Fibroblast of skin of left quadriceps (primary cell): ENCODE data around the gene TRAPPC4.
"Not testable (repeated sequence)": the region's sequence is repeated elsewhere in the genome, so short reads cannot be mapped to it uniquely, and the experiment has no call there.

Experiments used
- DNase-seq, 2 experiments: peaks; one replicate each; pipeline ENCODE4 v3.0.0-alpha.2; 2013; ENCODE audit warnings: low read depth in 2 of 2

Gene TRAPPC4

GRCh38 chr11:119033421-119033820 lies 14.9 kb downstream of the TRAPPC4 start:
- not testable (repeated sequence) for DNase-seq

GRCh38 chr11:119034813-119035212 lies 16.2 kb downstream of the TRAPPC4 start:
- no peak for DNase-seq

- no peak for DNase-seq
Measured at GRCh38 chr11:119038884-119039283, 20.3 kb downstream of the TRAPPC4 start.

- DNase-seq: not testable (repeated sequence)
Measured at GRCh38 chr11:119039471-119039870, 20.9 kb downstream of the TRAPPC4 start.

- DNase-seq: no peak
Measured at GRCh38 chr11:119041821-119042514, 23.4 kb downstream of the TRAPPC4 start.

GRCh38 chr11:119042927-119043326 lies 24.4 kb downstream of the TRAPPC4 start:
- no peak for DNase-seq

- DNase-seq: no peak
Measured at GRCh38 chr11:119044708-119045107, 26.1 kb downstream of the TRAPPC4 start.

- DNase-seq: no peak
Measured at GRCh38 chr11:119046489-119046888, 27.9 kb downstream of the TRAPPC4 start.

GRCh38 chr11:119047205-119047604 lies 28.6 kb downstream of the TRAPPC4 start:
- no peak for DNase-seq

- DNase-seq: no peak
Measured at GRCh38 chr11:119048644-119049043, 30.1 kb downstream of the TRAPPC4 start.

- no peak for DNase-seq
Measured at GRCh38 chr11:119049081-119049480, 30.5 kb downstream of the TRAPPC4 start.

- no peak for DNase-seq
Measured at GRCh38 chr11:119051440-119052162, 33.0 kb downstream of the TRAPPC4 start.

- no peak for DNase-seq
Measured at GRCh38 chr11:119052163-119052814, 33.7 kb downstream of the TRAPPC4 start.

- DNase-seq: no peak
Measured at GRCh38 chr11:119054418-119054817, 35.9 kb downstream of the TRAPPC4 start.

GRCh38 chr11:119055901-119056300 lies 37.3 kb downstream of the TRAPPC4 start:
- DNase-seq: no peak

- DNase-seq: no peak
Measured at GRCh38 chr11:119056421-119056999, 37.9 kb downstream of the TRAPPC4 start.

GRCh38 chr11:119057000-119057769 lies 38.6 kb downstream of the TRAPPC4 start, which contains the start of gene HYOU1:
Gene HYOU1, minus strand, starts transcription at chr11:119057205. Its CDS starts 1,045 bp downstream, at chr11:119056160.
- peak; percentile 91 for DNase-seq

- not testable (repeated sequence) for DNase-seq
Measured at GRCh38 chr11:119059128-119059527, 40.6 kb downstream of the TRAPPC4 start.

- no peak for DNase-seq
Measured at GRCh38 chr11:119061256-119061655, 42.7 kb downstream of the TRAPPC4 start.

- DNase-seq: no peak
Measured at GRCh38 chr11:119062779-119063178, 44.2 kb downstream of the TRAPPC4 start.

- no peak for DNase-seq
Measured at GRCh38 chr11:119065369-119065768, 46.8 kb downstream of the TRAPPC4 start.
